HCT116 (cell line): ENCODE measurements around the gene EPGN. TPM values are rescaled to one million over a fixed set of nuclear protein-coding genes. Genes with fewer than 3 reads are reported as not detected.

Experiments used
- ATAC-seq: fragments of 200-7000 bp; cut with Tn5 transposase; 2 replicates; pipeline ENCODE4 v1.9.1; 2020; ENCODE audit warnings: mild to moderate bottlenecking, moderate library complexity
- BruUV-seq: library from RNA; stranded (reverse); fragments of 400-500 nt; replicated peaks from 2 replicates; lab custom pipeline; 2021; lab: Mats Ljungman, UMichigan
- CTCF ChIA-PET: fragments of 300-600 bp; sonication (Branson Sonifier 250); formaldehyde crosslinking; loops from one replicate; lab custom pipeline; 2021; ENCODE audit warnings: antibody characterized with exemption; lab: Charles Lee
- POLR2A ChIA-PET: fragments of 300-600, 350-600 bp; sonication (Branson Sonifier 250); formaldehyde crosslinking; loops from one replicate; lab custom pipeline; 2021; ENCODE audit warnings: antibody characterized with exemption; lab: Charles Lee
- RAD21 ChIA-PET, 2 experiments: fragments of 300-600 bp; sonication (Branson Sonifier 250); formaldehyde crosslinking; loops; one replicate each; lab custom pipeline; 2023; ENCODE audit warnings: low total read pairs in 2 of 2; ENCODE audit not compliant: uncharacterized antibody in 2 of 2, unreplicated experiment in 2 of 2, low non-redundant PET in 1 of 2; lab: Charles Lee
- DNase-seq: peaks from one replicate; pipeline ENCODE4 v3.0.0-alpha.2; 2010; ENCODE audit warnings: low read depth, low spot score
- H2AFZ ChIP-seq: fragments of 200-600 bp; shearing (Covaris generic), sonication (generic); 2 replicates; pipeline ENCODE4 v1.6.1; 2017; ENCODE audit warnings: low read depth, mixed run types, mixed read lengths, antibody characterized with exemption, low read length; ENCODE audit not compliant: poor library complexity, severe bottlenecking
- H3K27ac ChIP-seq: 2 replicates; pipeline ENCODE4 v1.5.1; 2012; ENCODE audit warnings: low read depth, low read length
- H3K27me3 ChIP-seq: fragments of 200-600 bp; sonication (generic); 2 replicates; pipeline ENCODE4 v1.6.1; 2016; ENCODE audit warnings: mixed run types, low read length, mixed read lengths; ENCODE audit not compliant: insufficient read depth
- H3K36me3 ChIP-seq, 2 experiments: fragments of 200-500 bp in 1 of 2; fragments of 200-600 bp in 1 of 2; sonication (Bioruptor generic) in 1 of 2; sonication (generic) in 1 of 2; 2 replicates each; pipeline versions ENCODE4 v1.5.1 to v1.6.1; 2014 to 2016; ENCODE audit warnings: low read length in 2 of 2, inconsistent platforms in 1 of 2, mixed read lengths in 1 of 2, mixed run types in 1 of 2; ENCODE audit not compliant: insufficient read depth in 2 of 2, control insufficient read depth in 1 of 2
- H3K4me1 ChIP-seq, 2 experiments: fragments of 200-600 bp in 1 of 2; sonication (generic) in 1 of 2; 2 replicates each; pipeline versions ENCODE4 v1.5.1 to v1.6.1; 2012 to 2017; ENCODE audit warnings: low read length in 2 of 2, inconsistent platforms in 1 of 2, mild to moderate bottlenecking in 1 of 2, mixed read lengths in 1 of 2, mixed run types in 1 of 2, moderate library complexity in 1 of 2; ENCODE audit not compliant: insufficient read depth in 2 of 2, control insufficient read depth in 1 of 2
- H3K4me2 ChIP-seq: fragments of 200-600 bp; sonication (generic); 2 replicates; pipeline ENCODE4 v1.6.1; 2017; ENCODE audit warnings: mixed run types, low read length, mixed read lengths
- H3K4me3 ChIP-seq, 2 experiments: fragments of 200-600 bp in 1 of 2; sonication (generic) in 1 of 2; replicated peaks in 1 of 2; 2 replicates each; pipeline ENCODE4 v1.5.1; 2011 to 2016; ENCODE audit warnings: low read length in 2 of 2, control low read depth in 1 of 2, low read depth in 1 of 2, mild to moderate bottlenecking in 1 of 2, mixed read lengths in 1 of 2, mixed run types in 1 of 2
- H3K79me2 ChIP-seq: fragments of 200-600 bp; sonication (generic); 2 replicates; pipeline ENCODE4 v1.6.1; 2017; ENCODE audit warnings: mild to moderate bottlenecking, mixed run types, low read length, moderate library complexity, mixed read lengths; ENCODE audit not compliant: insufficient read depth
- H3K9ac ChIP-seq: fragments of 200-600 bp; sonication (generic); 2 replicates; pipeline ENCODE4 v1.6.1; 2016; ENCODE audit warnings: low read length, mixed read lengths
- H3K9me2 ChIP-seq: fragments of 200-600 bp; sonication (generic), shearing (Covaris generic); 2 replicates; pipeline ENCODE4 v1.6.1; 2017; ENCODE audit warnings: mixed run types, mild to moderate bottlenecking, moderate library complexity; ENCODE audit not compliant: insufficient read depth
- H3K9me3 ChIP-seq, 2 experiments: fragments of 200-500 bp in 1 of 2; fragments of 200-600 bp in 1 of 2; sonication (Bioruptor generic) in 1 of 2; sonication (generic) in 1 of 2; 2 replicates each; pipeline ENCODE4 v1.6.1; 2014 to 2017; ENCODE audit warnings: low read length in 2 of 2, mixed read lengths in 2 of 2, inconsistent platforms in 1 of 2, low read depth in 1 of 2, mild to moderate bottlenecking in 1 of 2, mixed run types in 1 of 2, moderate library complexity in 1 of 2; ENCODE audit not compliant: control insufficient read depth in 1 of 2, insufficient read depth in 1 of 2
- H4K20me1 ChIP-seq: fragments of 200-600 bp; sonication (generic), shearing (Covaris generic); 2 replicates; pipeline ENCODE4 v1.6.1; 2017; ENCODE audit warnings: mixed run types, mild to moderate bottlenecking, moderate library complexity; ENCODE audit not compliant: insufficient read depth
- ATF3 ChIP-seq: IDR thresholded peaks from 2 replicates; pipeline ENCODE4 v1.6.1; 2012
- CTCF ChIP-seq, 3 experiments: fragments of 200-600 bp in 1 of 3; sonication (generic) in 1 of 3; IDR thresholded peaks in 2 of 3; conservative IDR thresholded peaks in 1 of 3; 2 replicates each; pipeline ENCODE4 v1.5.1; 2012 to 2017; ENCODE audit warnings: low read depth in 2 of 3, low read length in 2 of 3, antibody characterized with exemption in 1 of 3, borderline replicate concordance in 1 of 3, control low read depth in 1 of 3, mild to moderate bottlenecking in 1 of 3, mixed read lengths in 1 of 3, mixed run types in 1 of 3, moderate library complexity in 1 of 3; ENCODE audit not compliant: insufficient read depth in 1 of 3
- MAX ChIP-seq: IDR thresholded peaks from 2 replicates; pipeline ENCODE4 v1.6.1; 2012
- ZBTB33 ChIP-seq: IDR thresholded peaks from 2 replicates; pipeline ENCODE4 v1.6.1; 2011; ENCODE audit warnings: mild to moderate bottlenecking, low read length, moderate library complexity; ENCODE audit not compliant: insufficient replicate concordance; ENCODE audit errors: extremely low read depth
- ZFX ChIP-seq: fragments of 450-650 bp; IDR thresholded peaks from 2 replicates; pipeline ENCODE4 v1.6.1; 2017
- ZNF274 ChIP-seq: fragments of 200-500 bp; sonication (Bioruptor generic); IDR thresholded peaks from 2 replicates; pipeline ENCODE4 v1.6.1; 2014; ENCODE audit warnings: mild to moderate bottlenecking, low read depth, low read length, inconsistent platforms
- intact Hi-C: fragments of 100-400 bp; cut with micrococcal nuclease; formaldehyde crosslinking; loops from 2 replicates; pipeline ENCODE4 v1.10.0; 2022
- total RNA-seq: library from RNA; stranded (reverse); gene quantifications from one replicate; pipeline ENCODE4 v1.2.1, GENCODE V29; 2021; ENCODE audit not compliant: unreplicated experiment

EPGN gene
- total RNA-seq, 1 experiment from 2014 or later: 1.5 TPM

- ATAC-seq: no peak
- CTCF ChIA-PET: no interaction called here
- Histone ChIP-seq H3K27me3 (no peaks in the 10 kb centered on the region), H3K9me3 (no peaks in the 10 kb centered on the region), H3K4me3 (no peak overlapping the region), H3K27ac (no peak overlapping the region), H4K20me1 (no peaks in the 10 kb centered on the region), H3K36me3 (no peaks in the 10 kb centered on the region), H3K4me2 (no peak overlapping the region), H3K79me2 (no peaks in the 10 kb centered on the region), H3K4me1 (peaks cover 0 to 11% of the 10 kb centered on the region in 2 experiments; a peak in 1 of 4 replicates), H3K9me2 (no peaks in the 10 kb centered on the region), H2AFZ (no peak overlapping the region), H3K9ac (no peak overlapping the region)
- intact Hi-C loops: no loop called here
- TF ChIP-seq CTCF (IDR thresholded peaks at IDR 0.05 in 2 of 3, conservative IDR thresholded peaks at IDR 0.05 in 1 of 3; ENCODE audit: borderline replicate concordance in 1 of 3, insufficient read depth in 1 of 3, low read depth in 2 of 3, low read length in 2 of 3): no peak
- no peak for TF ChIP-seq ZFX
- TF ChIP-seq ZNF274: no peak
- no peak for TF ChIP-seq ATF3
- no peak for TF ChIP-seq ZBTB33
- TF ChIP-seq MAX: no peak
- RAD21 ChIA-PET: no interaction called here
- BruUV-seq: no TSS peak
- no peak for DNase-seq
- POLR2A ChIA-PET: no interaction called here
Measured at GRCh38 chr4:74291471-74291870, 16.8 kb upstream of the EPGN start.
